GM23338 (cell line): ENCODE results near the gene BEND6. TPM values are rescaled to one million over a fixed set of nuclear protein-coding genes. Genes with fewer than 3 reads are reported as not detected.

Experiments
- ATAC-seq: fragments of 200-7000 bp; cut with Tn5 transposase; 3 replicates; pipeline ENCODE4 v1.9.1; 2020
- DNase-seq: peaks from one replicate; pipeline ENCODE4 v3.0.0-alpha.2; 2015; ENCODE audit warnings: low spot score
- H2AFZ ChIP-seq: fragments of 200-600 bp; sonication (generic); 2 replicates; pipeline ENCODE4 v1.8.0; 2016; ENCODE audit warnings: antibody characterized with exemption, mild to moderate bottlenecking, moderate library complexity
- H3F3A ChIP-seq: fragments of 200-600 bp; sonication (generic); replicated peaks from 2 replicates; pipeline ENCODE4 v1.8.0; 2017; ENCODE audit warnings: antibody characterized with exemption, mixed run types, low read depth
- H3K27ac ChIP-seq: fragments of 200-600 bp; sonication (generic); 2 replicates; pipeline ENCODE4 v1.6.1; 2016; ENCODE audit warnings: low read depth
- H3K27me3 ChIP-seq: fragments of 200-600 bp; sonication (generic); 2 replicates; pipeline ENCODE4 v1.8.0; 2016; ENCODE audit warnings: mild to moderate bottlenecking, mixed run types, moderate library complexity; ENCODE audit not compliant: insufficient read depth
- H3K36me3 ChIP-seq: fragments of 200-600 bp; sonication (generic); 2 replicates; pipeline ENCODE4 v1.8.0; 2016; ENCODE audit warnings: mild to moderate bottlenecking; ENCODE audit not compliant: insufficient read depth
- H3K4me1 ChIP-seq: fragments of 200-600 bp; sonication (generic); 2 replicates; pipeline ENCODE4 v1.8.0; 2016; ENCODE audit warnings: mild to moderate bottlenecking, moderate library complexity; ENCODE audit not compliant: insufficient read depth
- H3K4me2 ChIP-seq: fragments of 200-600 bp; sonication (generic); 2 replicates; pipeline ENCODE4 v1.7.1; 2017; ENCODE audit warnings: mixed run types
- H3K4me3 ChIP-seq: fragments of 200-600 bp; sonication (generic); 2 replicates; pipeline ENCODE4 v1.6.1; 2016; ENCODE audit warnings: mixed run types
- H3K79me2 ChIP-seq: fragments of 200-600 bp; sonication (generic); replicated peaks from 2 replicates; pipeline ENCODE4 v1.8.0; 2017; ENCODE audit warnings: mild to moderate bottlenecking; ENCODE audit not compliant: insufficient read depth
- H3K9me2 ChIP-seq: fragments of 200-600 bp; sonication (generic); 2 replicates; pipeline ENCODE4 v1.8.0; 2017; ENCODE audit not compliant: insufficient read depth
- H4K20me1 ChIP-seq: fragments of 200-600 bp; sonication (generic); replicated peaks from 2 replicates; pipeline ENCODE4 v1.8.0; 2017; ENCODE audit warnings: mild to moderate bottlenecking; ENCODE audit not compliant: insufficient read depth
- H3K27ac Mint-ChIP-seq: 2 replicates; pipeline ENCODE4 v1.8.0; 2020; ENCODE audit warnings: inconsistent platforms, mild to moderate bottlenecking, moderate library complexity, mixed read lengths
- H3K27me3 Mint-ChIP-seq: 3 replicates; pipeline ENCODE4 v1.8.0; 2022; ENCODE audit warnings: low read depth, mild to moderate bottlenecking, moderate library complexity, mixed read lengths, inconsistent platforms; ENCODE audit not compliant: insufficient read depth, poor library complexity
- H3K36me3 Mint-ChIP-seq: 3 replicates; pipeline ENCODE4 v1.8.0; 2021; ENCODE audit warnings: low read depth, mild to moderate bottlenecking, inconsistent platforms, moderate library complexity, mixed read lengths
- H3K4me1 Mint-ChIP-seq: 3 replicates; pipeline ENCODE4 v1.8.0; 2020; ENCODE audit warnings: mild to moderate bottlenecking, inconsistent platforms, mixed read lengths
- H3K4me3 Mint-ChIP-seq: 3 replicates; pipeline ENCODE4 v1.8.0; 2021; ENCODE audit warnings: moderate library complexity, mild to moderate bottlenecking, inconsistent platforms, mixed read lengths
- H3K9me3 Mint-ChIP-seq: 3 replicates; pipeline ENCODE4 v1.8.0; 2020; ENCODE audit warnings: moderate library complexity, mild to moderate bottlenecking, inconsistent platforms, mixed read lengths
- CTCF ChIP-seq, 2 experiments: fragments of 200-600 bp in 1 of 2; sonication (generic) in 1 of 2; conservative IDR thresholded peaks; 2 replicates each; pipeline versions ENCODE4 v1.5.1 to v1.6.1; 2016 to 2017; ENCODE audit warnings: antibody characterized with exemption in 2 of 2, low read depth in 2 of 2, mild to moderate bottlenecking in 2 of 2, moderate library complexity in 1 of 2
- ETS1 ChIP-seq: IDR thresholded peaks from 2 replicates; pipeline ENCODE4 v1.6.1; 2016; ENCODE audit warnings: antibody characterized with exemption
- EZH2 ChIP-seq: fragments of 200-600 bp; sonication (generic); IDR thresholded peaks from one replicate; pipeline ENCODE4 v1.8.0; 2017; ENCODE audit warnings: antibody characterized with exemption, mild to moderate bottlenecking, low read depth; ENCODE audit not compliant: unreplicated experiment
- EZH2phosphoT487 ChIP-seq: fragments of 200-600 bp; sonication (generic); IDR thresholded peaks from one replicate; pipeline ENCODE4 v1.8.1; 2018; ENCODE audit warnings: antibody characterized with exemption; ENCODE audit not compliant: unreplicated experiment
- NANOG ChIP-seq: IDR thresholded peaks from 2 replicates; pipeline ENCODE4 v1.6.1; 2016; ENCODE audit warnings: antibody characterized with exemption, borderline replicate concordance
- REST ChIP-seq: IDR thresholded peaks from one replicate; pipeline ENCODE4 v1.6.1; 2018; ENCODE audit warnings: antibody characterized with exemption; ENCODE audit not compliant: unreplicated experiment
- ZNF114 ChIP-seq: fragments of 250-450 bp; sonication (Bioruptor Pico); IDR thresholded peaks from 2 replicates; pipeline ENCODE4 v1.5.0; 2020; ENCODE audit warnings: mild to moderate bottlenecking, moderate library complexity
- polyA plus RNA-seq: library from polyadenylated mRNA; unstranded; fragments of >200 nt; fragmentation: Nextera tagmentation; extraction: Ambion mirVana; gene quantifications from 2 replicates; pipeline ENCODE4 v1.2.1, GENCODE V29; 2016
- total RNA-seq: library from RNA; depleted of rRNA; stranded (reverse); fragments of >200 nt; shearing (Covaris generic); gene quantifications from 2 replicates; pipeline ENCODE4 v1.2.3, GENCODE V29; 2014
- TF ChIP-seq, protein P1 (sequence below): fragments of 250-450 bp; sonication (Bioruptor Pico); IDR thresholded peaks from 2 replicates; pipeline ENCODE4 v1.5.0; 2020; ENCODE audit warnings: mild to moderate bottlenecking, moderate library complexity

BEND6 gene
- total and polyA plus RNA-seq, 2 experiments from 2014 or later, result 6.0 to 6.7 TPM

DNA sequence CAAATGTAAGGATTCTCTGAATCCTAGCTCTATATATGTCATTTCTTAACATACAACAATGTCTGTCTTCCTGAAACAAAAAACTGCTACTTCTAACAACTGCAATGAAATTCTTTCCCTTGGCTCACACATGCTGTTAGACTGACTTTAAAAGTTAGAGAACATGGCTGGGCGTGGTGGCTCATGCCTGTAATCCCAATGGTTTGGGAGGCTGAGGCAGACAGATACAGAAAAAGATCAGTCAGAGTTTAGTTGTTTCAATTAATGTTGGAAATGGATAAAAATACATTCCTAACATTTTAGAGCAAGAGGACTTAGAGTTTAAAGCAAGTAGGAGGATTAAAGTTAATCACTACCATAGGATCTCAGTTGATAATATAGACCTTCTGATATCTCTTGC is 62.9 kb downstream of the BEND6 start (continued):
- TF ChIP-seq, protein P1, sequence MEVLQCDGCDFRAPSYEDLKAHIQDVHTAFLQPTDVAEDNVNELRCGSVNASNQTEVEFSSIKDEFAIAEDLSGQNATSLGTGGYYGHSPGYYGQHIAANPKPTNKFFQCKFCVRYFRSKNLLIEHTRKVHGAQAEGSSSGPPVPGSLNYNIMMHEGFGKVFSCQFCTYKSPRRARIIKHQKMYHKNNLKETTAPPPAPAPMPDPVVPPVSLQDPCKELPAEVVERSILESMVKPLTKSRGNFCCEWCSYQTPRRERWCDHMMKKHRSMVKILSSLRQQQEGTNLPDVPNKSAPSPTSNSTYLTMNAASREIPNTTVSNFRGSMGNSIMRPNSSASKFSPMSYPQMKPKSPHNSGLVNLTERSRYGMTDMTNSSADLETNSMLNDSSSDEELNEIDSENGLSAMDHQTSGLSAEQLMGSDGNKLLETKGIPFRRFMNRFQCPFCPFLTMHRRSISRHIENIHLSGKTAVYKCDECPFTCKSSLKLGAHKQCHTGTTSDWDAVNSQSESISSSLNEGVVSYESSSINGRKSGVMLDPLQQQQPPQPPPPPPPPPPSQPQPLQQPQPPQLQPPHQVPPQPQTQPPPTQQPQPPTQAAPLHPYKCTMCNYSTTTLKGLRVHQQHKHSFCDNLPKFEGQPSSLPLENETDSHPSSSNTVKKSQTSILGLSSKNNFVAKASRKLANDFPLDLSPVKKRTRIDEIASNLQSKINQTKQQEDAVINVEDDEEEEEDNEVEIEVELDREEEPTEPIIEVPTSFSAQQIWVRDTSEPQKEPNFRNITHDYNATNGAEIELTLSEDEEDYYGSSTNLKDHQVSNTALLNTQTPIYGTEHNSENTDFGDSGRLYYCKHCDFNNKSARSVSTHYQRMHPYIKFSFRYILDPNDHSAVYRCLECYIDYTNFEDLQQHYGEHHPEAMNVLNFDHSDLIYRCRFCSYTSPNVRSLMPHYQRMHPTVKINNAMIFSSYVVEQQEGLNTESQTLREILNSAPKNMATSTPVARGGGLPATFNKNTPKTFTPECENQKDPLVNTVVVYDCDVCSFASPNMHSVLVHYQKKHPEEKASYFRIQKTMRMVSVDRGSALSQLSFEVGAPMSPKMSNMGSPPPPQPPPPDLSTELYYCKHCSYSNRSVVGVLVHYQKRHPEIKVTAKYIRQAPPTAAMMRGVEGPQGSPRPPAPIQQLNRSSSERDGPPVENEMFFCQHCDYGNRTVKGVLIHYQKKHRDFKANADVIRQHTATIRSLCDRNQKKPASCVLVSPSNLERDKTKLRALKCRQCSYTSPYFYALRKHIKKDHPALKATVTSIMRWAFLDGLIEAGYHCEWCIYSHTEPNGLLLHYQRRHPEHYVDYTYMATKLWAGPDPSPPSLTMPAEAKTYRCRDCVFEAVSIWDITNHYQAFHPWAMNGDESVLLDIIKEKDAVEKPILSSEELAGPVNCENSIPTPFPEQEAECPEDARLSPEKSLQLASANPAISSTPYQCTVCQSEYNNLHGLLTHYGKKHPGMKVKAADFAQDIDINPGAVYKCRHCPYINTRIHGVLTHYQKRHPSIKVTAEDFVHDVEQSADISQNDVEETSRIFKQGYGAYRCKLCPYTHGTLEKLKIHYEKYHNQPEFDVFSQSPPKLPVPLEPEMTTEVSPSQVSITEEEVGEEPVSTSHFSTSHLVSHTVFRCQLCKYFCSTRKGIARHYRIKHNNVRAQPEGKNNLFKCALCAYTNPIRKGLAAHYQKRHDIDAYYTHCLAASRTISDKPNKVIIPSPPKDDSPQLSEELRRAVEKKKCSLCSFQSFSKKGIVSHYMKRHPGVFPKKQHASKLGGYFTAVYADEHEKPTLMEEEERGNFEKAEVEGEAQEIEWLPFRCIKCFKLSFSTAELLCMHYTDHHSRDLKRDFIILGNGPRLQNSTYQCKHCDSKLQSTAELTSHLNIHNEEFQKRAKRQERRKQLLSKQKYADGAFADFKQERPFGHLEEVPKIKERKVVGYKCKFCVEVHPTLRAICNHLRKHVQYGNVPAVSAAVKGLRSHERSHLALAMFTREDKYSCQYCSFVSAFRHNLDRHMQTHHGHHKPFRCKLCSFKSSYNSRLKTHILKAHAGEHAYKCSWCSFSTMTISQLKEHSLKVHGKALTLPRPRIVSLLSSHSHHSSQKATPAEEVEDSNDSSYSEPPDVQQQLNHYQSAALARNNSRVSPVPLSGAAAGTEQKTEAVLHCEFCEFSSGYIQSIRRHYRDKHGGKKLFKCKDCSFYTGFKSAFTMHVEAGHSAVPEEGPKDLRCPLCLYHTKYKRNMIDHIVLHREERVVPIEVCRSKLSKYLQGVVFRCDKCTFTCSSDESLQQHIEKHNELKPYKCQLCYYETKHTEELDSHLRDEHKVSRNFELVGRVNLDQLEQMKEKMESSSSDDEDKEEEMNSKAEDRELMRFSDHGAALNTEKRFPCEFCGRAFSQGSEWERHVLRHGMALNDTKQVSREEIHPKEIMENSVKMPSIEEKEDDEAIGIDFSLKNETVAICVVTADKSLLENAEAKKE (CRISPR knock-in tag), result no peak
- TF ChIP-seq ETS1 (no peak), CTCF (conservative IDR thresholded peaks at IDR 0.05; ENCODE audit: low read depth in 2 of 2) (no peak)

DNA sequence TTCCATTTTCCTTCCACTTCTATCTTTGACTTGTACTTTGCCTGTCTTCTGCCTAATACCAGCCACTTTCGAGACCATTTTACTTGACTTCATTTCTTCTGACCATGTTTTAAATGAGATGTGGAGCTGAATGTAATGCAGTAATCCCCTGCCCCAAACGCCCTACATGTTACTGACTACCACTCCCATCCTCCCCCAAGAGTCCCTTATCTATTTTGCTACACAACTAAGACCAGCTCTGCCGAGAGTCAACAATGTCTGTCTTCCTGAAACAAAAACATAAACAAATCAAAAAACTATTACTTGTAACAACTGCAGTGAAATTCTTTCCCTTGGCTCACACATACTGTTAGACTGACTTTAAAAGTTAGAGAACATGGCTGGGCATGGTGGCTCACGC is 64.5 kb downstream of the BEND6 start:
- H3K79me2 ChIP-seq, result no peaks in the 10 kb centered on the region
- ATAC-seq, result no peak
- H3K36me3 ChIP-seq, result no peaks in the 10 kb centered on the region
- H3K4me3 Mint-ChIP-seq, result no peak overlapping the region
- no peak overlapping the region for H3K27ac Mint-ChIP-seq
- no peak overlapping the region for H2AFZ ChIP-seq
- peaks cover 4% of the 10 kb centered on the region; the same call in 2 of the 3 replicates for H3K9me3 Mint-ChIP-seq
- no peaks in the 10 kb centered on the region for H3K27me3 ChIP-seq
- H3K27ac ChIP-seq, result no peak overlapping the region
- H3K4me1 ChIP-seq, result 0 out of 2 replicates have a peak, but pooled peaks cover 9% of the 10 kb centered on the region
- H3K4me1 Mint-ChIP-seq, result peaks cover 15% of the 10 kb centered on the region; the same call in 2 of the 3 replicates
- DNase-seq, result no peak
- H3K27me3 Mint-ChIP-seq, result peaks cover 4% of the 10 kb centered on the region
- no peak overlapping the region for H3K4me3 ChIP-seq
- no peaks in the 10 kb centered on the region for H4K20me1 ChIP-seq
- no peak for TF ChIP-seq EZH2phosphoT487
- no peak for TF ChIP-seq ZNF114 (CRISPR knock-in tag)
- TF ChIP-seq NANOG, result no peak
- TF ChIP-seq EZH2, result no peak
- TF ChIP-seq CTCF (conservative IDR thresholded peaks at IDR 0.05; ENCODE audit: low read depth in 2 of 2), result no peak
- TF ChIP-seq REST, result no peak
- no peak overlapping the region for H3K4me2 ChIP-seq
- no peaks in the 10 kb centered on the region for H3F3A ChIP-seq
- H3K9me2 ChIP-seq, result no peaks in the 10 kb centered on the region
- H3K36me3 Mint-ChIP-seq, result peaks cover under 1% of the 10 kb centered on the region; the same call in 1 of the 3 replicates
